Astrocyte of the cerebellum (primary cell): ENCODE results near the gene EZR.

Experiments used
- DNase-seq: peaks from one replicate; pipeline ENCODE4 v3.0.0-alpha.2; 2011; ENCODE audit warnings: low read depth
- H3K4me3 ChIP-seq: 2 replicates; pipeline ENCODE4 v1.5.1; 2011; ENCODE audit warnings: mild to moderate bottlenecking, low read depth, low read length, moderate library complexity
- in situ Hi-C: cut with HindIII; loops from 2 replicates; pipeline ENCODE4 v1.10.0; 2017; ENCODE audit warnings: low sequenced_read_pairs
- TF ChIP-seq, protein P1 (sequence below): IDR thresholded peaks from 2 replicates; pipeline ENCODE4 v1.5.1; 2012; ENCODE audit warnings: low read length, low read depth, moderate library complexity, mild to moderate bottlenecking; ENCODE audit errors: missing control alignments

Gene EZR

DNA sequence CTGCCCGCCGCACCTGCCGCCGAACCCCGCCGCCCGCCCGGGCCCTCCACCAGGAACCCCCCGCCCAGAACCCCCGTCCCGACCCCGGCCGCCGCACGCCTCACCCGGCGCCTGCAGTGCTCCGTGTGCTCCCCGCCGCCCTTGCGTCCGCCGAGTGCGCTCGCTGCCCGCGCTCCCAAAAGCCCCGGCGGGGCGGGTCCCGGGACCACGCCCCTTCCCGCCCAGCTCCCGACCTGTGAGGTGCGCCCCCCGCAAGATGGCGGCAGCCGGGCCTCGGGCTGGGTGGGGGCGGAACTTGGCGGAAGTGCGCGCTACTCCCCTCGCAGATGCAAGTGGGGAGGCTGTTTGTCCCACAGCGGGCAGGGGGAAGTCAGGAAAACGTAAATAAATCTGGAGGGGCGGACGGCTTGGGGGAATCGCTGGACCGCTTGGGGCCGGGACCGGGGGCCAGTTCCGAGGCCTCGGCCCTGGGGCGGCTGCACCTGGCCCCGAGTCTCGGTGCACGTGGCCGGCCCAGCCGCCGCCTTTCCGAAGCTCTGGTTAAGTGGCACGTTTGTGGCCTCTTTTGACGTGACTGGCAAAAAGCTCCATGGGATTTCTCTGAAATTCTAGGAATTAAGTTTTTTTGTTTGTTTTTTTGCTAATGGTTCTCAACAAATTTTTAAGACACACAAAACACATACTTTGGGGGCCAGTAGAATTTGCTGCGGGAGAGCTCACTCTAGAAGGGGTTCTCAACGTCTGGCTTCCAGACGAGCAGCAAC, at the start of gene EZR:
EZR (minus strand) TSS at position 156 of the 764 bp plus-strand sequence. CDS start 1,275 bp downstream, outside the sequence.
- H3K4me3 ChIP-seq: peak within 1 kb of the TSS; percentile 65
- in situ Hi-C loops: no loop called here
- DNase-seq: no peak
- TF ChIP-seq, protein P1, sequence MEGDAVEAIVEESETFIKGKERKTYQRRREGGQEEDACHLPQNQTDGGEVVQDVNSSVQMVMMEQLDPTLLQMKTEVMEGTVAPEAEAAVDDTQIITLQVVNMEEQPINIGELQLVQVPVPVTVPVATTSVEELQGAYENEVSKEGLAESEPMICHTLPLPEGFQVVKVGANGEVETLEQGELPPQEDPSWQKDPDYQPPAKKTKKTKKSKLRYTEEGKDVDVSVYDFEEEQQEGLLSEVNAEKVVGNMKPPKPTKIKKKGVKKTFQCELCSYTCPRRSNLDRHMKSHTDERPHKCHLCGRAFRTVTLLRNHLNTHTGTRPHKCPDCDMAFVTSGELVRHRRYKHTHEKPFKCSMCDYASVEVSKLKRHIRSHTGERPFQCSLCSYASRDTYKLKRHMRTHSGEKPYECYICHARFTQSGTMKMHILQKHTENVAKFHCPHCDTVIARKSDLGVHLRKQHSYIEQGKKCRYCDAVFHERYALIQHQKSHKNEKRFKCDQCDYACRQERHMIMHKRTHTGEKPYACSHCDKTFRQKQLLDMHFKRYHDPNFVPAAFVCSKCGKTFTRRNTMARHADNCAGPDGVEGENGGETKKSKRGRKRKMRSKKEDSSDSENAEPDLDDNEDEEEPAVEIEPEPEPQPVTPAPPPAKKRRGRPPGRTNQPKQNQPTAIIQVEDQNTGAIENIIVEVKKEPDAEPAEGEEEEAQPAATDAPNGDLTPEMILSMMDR: peak; percentile 11

DNA sequence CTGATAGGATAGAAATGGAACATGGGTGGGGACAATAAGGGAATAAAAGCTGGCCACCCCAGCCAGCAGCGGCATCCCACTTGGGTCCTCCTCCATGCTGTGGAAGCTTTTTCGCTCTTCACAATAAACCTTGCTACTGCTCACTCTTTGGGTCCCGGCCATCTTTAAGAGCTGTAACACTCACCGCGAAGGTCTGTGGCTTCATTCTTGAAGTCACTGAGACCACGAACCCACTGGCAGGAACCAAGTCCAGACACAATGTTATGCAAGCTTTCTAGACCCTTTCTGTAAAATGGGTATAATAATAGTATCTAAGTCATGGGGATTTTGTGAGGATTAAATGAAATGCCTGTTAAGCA, 48.9 kb upstream of the EZR start:
- no peak for DNase-seq
- TF ChIP-seq, protein P1: no peak
- in situ Hi-C loops: no loop called here
- H3K4me3 ChIP-seq: no peak overlapping the region

DNA sequence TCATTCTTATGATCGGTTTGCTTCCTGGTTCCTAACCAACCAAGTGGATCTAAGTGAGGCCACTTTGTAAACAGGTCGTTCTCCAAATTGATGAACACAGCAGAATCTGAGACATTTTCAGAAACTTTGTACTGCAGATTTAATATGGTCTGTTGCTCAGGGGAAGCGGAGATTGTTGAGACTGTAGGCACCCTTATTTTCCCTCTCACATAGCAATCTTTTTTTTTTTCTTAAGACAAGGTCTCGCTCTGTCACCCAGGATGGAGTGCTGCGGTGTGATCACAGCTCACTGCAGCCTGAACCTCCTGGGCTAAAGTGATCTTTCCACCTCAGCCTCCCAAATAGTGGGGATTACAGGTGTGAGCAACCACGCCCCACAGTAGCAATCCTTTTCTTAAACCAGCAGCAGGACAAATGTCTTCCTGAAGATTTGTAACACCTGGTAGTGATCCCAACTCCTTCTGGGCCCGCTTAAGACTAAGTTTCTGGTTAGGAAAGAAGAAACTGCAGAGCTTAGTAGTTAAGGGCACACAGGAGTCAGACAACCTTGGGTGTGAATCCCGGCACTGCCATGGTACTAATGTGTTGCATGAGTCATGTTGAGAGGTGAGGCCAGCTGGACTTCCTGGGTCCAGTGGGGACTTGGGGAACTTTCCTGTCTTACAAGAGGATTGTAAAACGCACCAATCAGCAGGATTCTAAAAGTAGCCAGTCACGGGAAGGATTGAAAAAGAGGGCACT, 48.4 kb upstream of the EZR start:
- no peak overlapping the region for H3K4me3 ChIP-seq
- no peak for DNase-seq
- TF ChIP-seq, protein P1: no peak
- in situ Hi-C loops: no loop called here

DNA sequence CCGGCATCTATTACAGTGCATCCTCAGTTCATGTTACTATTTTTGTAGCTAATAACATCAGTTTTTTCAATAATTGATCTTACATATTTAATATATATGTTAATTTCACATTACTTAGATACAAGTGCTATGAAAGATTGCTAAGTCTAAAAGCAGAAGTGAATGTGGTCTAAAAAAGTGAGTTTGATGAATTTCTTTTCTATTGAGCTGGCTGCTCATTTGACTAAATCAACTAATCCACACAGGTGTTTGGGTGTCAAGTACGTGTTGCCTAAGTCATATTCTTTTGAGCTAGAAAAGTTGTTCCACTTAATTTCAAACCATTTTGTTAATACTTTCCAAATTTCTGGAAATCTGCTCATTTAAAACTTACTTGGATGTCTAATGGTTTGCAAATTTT, 46.6 kb upstream of the EZR start:
- TF ChIP-seq, protein P1: no peak
- H3K4me3 ChIP-seq: no peak overlapping the region
- no peak for DNase-seq
- in situ Hi-C loops: no loop called here

DNA sequence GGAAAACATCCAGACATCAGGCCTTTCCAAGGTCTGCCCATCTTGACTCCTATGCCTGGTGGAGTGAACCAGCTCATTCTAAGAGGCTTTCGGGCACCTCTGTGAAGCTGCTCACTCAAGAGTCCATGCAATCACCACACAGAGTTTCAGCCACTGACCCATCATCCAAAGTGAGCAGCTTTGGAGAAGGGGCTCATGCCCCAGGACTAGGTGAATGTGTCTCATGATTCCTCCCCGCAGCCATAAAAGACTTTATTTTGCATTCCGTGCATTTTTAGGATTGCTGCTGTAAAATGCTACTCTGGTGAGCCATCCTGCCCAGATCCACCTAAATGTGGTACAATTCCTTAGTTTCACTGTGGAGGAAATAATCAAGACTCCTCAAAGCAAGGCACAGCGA, 44.5 kb upstream of the EZR start:
- TF ChIP-seq, protein P1: no peak
- DNase-seq: no peak
- in situ Hi-C loops: no loop called here
- no peak overlapping the region for H3K4me3 ChIP-seq

DNA sequence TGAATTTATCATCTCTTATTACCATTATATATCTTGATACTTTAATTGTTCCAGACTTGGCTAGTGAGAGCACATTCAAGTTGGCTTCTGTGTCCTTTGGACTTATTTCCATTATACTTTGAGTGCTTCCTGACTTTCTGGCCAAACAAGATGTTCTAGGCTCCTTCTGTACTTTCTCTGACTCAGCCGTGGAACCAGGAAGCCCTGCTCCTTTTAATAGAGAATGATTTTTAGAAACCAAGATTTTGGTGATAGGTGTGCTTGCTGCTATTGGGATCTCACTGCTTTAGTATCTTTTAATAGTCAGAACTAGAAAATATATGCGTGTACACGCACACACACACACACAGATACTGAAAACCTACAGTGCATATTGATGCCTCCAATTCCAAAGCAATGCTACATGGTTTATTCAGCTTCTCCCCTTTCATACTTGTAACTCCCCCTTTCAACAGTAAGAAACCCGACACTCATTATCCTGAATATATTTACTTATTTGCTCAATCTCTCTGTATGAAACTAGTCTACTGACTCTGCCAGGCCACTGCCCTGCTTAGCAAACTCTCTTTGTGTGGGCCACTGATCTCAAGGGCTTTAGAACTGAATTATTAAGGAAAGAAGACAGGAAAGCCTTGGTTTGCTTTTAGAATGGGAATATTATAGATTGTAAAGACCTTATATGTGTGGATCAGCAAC, 42.7 kb upstream of the EZR start:
- in situ Hi-C loops: no loop called here
- no peak for DNase-seq

More for the DNA sequence above, 42.7 kb upstream of the EZR start:
- H3K4me3 ChIP-seq: no peak overlapping the region
- TF ChIP-seq, protein P1: no peak
